ENCODE data around the gene TRAPPC10.

GRCh38 chr21:43981151-43981870, 30.8 kb upstream of the TRAPPC10 start:
- TF ChIP-seq ZBTB7A (IDR thresholded peaks at IDR 0.05; ENCODE audit: low read depth): no peak
- no peak for TF ChIP-seq CEBPB (IDR thresholded peaks at IDR 0.05)
- no peak for TF ChIP-seq CREB1 (IDR thresholded peaks at IDR 0.05; ENCODE audit: low read depth)
- TF ChIP-seq TEAD4 (IDR thresholded peaks at IDR 0.05): no peak
- TF ChIP-seq YY1 (IDR thresholded peaks at IDR 0.05; ENCODE audit: low read depth): no peak
- TF ChIP-seq REST (IDR thresholded peaks at IDR 0.05; ENCODE audit: low read depth): no peak
- TF ChIP-seq, protein P1, sequence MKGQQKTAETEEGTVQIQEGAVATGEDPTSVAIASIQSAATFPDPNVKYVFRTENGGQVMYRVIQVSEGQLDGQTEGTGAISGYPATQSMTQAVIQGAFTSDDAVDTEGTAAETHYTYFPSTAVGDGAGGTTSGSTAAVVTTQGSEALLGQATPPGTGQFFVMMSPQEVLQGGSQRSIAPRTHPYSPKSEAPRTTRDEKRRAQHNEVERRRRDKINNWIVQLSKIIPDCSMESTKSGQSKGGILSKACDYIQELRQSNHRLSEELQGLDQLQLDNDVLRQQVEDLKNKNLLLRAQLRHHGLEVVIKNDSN (IDR thresholded peaks at IDR 0.05): no peak
- no peak for TF ChIP-seq MAX (IDR thresholded peaks at IDR 0.05)

All from Ishikawa (cell line).